GM12878 (cell line): Measurements from ENCODE around the gene LIF. TPM values are rescaled to one million over a fixed set of nuclear protein-coding genes. Genes with fewer than 3 reads are reported as not detected.

ENCODE experiments used
- ATAC-seq: fragments of 200-7000 bp; cut with Tn5 transposase; 3 replicates; pipeline ENCODE4 v1.9.1; 2020; ENCODE audit warnings: mild to moderate bottlenecking, moderate library complexity
- BruUV-seq: library from RNA; stranded (reverse); fragments of 400-500 nt; replicated peaks from 2 replicates; lab custom pipeline; 2021; lab: Mats Ljungman, UMichigan
- CTCF ChIA-PET: fragments of 300-600 bp; sonication (Branson Sonifier 250); formaldehyde crosslinking; extraction: SDS; loops from one replicate; lab custom pipeline; 2021; ENCODE audit warnings: inconsistent platforms; lab: Yijun Ruan, JAX
- POLR2A ChIA-PET: fragments of 350-600 bp; formaldehyde crosslinking; extraction: SDS; loops from one replicate; lab custom pipeline; 2021; ENCODE audit warnings: inconsistent platforms; lab: Charles Lee
- RAD21 ChIA-PET: fragments of 300-600 bp; sonication (Branson Sonifier 250); formaldehyde crosslinking; loops from one replicate; lab custom pipeline; 2023; ENCODE audit warnings: antibody characterized with exemption; ENCODE audit not compliant: unreplicated experiment; lab: Charles Lee
- SMC1A ChIA-PET: fragments of 300-600 bp; sonication (Branson Sonifier 250); formaldehyde crosslinking; loops from one replicate; lab custom pipeline; 2023; ENCODE audit not compliant: unreplicated experiment, uncharacterized antibody; lab: Charles Lee
- DNase-seq: peaks from one replicate; pipeline ENCODE4 v3.0.0-alpha.2; 2011; ENCODE audit warnings: low read depth, low spot score
- FAIRE-seq: peaks from 3 replicates; lab custom pipeline; 2011; peaks lifted over from hg19 to GRCh38; lab: Jason Lieb, UNC
- H2AFZ ChIP-seq: 2 replicates; pipeline ENCODE4 v1.6.0; 2011; ENCODE audit warnings: low read depth, low read length, control low read depth; ENCODE audit not compliant: control insufficient read depth
- H3K27ac ChIP-seq: 2 replicates; pipeline ENCODE4 v1.5.1; 2011; ENCODE audit warnings: control low read depth; ENCODE audit not compliant: control insufficient read depth, insufficient read depth
- H3K27me3 ChIP-seq, 2 experiments: replicated peaks in 1 of 2; 2 replicates each; pipeline versions ENCODE4 v1.6.0 to v1.6.1; 2011; ENCODE audit warnings: low read length in 1 of 2; ENCODE audit not compliant: control insufficient read depth in 2 of 2, insufficient read depth in 2 of 2
- H3K36me3 ChIP-seq, 2 experiments: 2 replicates each; pipeline ENCODE4 v1.5.1; 2011; ENCODE audit warnings: low read length in 1 of 2; ENCODE audit not compliant: control insufficient read depth in 2 of 2, insufficient read depth in 2 of 2
- H3K4me1 ChIP-seq: 2 replicates; pipeline ENCODE4 v1.6.1; 2011; ENCODE audit warnings: mild to moderate bottlenecking, low read length, moderate library complexity, mixed read lengths; ENCODE audit not compliant: control insufficient read depth, insufficient read depth
- H3K4me2 ChIP-seq: 2 replicates; pipeline ENCODE4 v1.6.0; 2011; ENCODE audit warnings: control low read depth; ENCODE audit not compliant: control insufficient read depth, insufficient read depth
- H3K4me3 ChIP-seq: fragments of 200-600 bp; sonication (generic); 2 replicates; pipeline ENCODE4 v1.5.1; 2016
- H3K79me2 ChIP-seq: 2 replicates; pipeline ENCODE4 v1.6.0; 2011; ENCODE audit warnings: low read length; ENCODE audit not compliant: control insufficient read depth, insufficient read depth
- H3K9ac ChIP-seq: 2 replicates; pipeline ENCODE4 v1.8.0; 2011; ENCODE audit warnings: low read length, control low read depth, mixed read lengths; ENCODE audit not compliant: control insufficient read depth, insufficient read depth
- H3K9me3 ChIP-seq: replicated peaks from 3 replicates; pipeline ENCODE4 v1.5.1; 2011; ENCODE audit warnings: mild to moderate bottlenecking, low read length; ENCODE audit not compliant: control insufficient read depth, insufficient read depth
- H4K20me1 ChIP-seq: 2 replicates; pipeline ENCODE4 v1.6.0; 2011; ENCODE audit not compliant: control insufficient read depth, insufficient read depth
- EP300 ChIP-seq, 2 experiments: fragments of 150-350 bp in 1 of 2; IDR thresholded peaks; 2 replicates each; pipeline ENCODE4 v1.6.1; 2011 to 2012; ENCODE audit warnings: low read depth in 2 of 2, low read length in 2 of 2, borderline replicate concordance in 1 of 2, improper control_type of control experiment in 1 of 2, inconsistent platforms in 1 of 2; ENCODE audit not compliant: control insufficient read depth in 1 of 2
- GABPA ChIP-seq: IDR thresholded peaks from 2 replicates; pipeline ENCODE4 v1.6.1; 2014; ENCODE audit warnings: antibody characterized with exemption, low read depth, mild to moderate bottlenecking, inconsistent platforms
- HDAC6 ChIP-seq: fragments of 200-600 bp; sonication (generic); IDR thresholded peaks from one replicate; pipeline ENCODE4 v1.8.0; 2017; ENCODE audit warnings: antibody characterized with exemption; ENCODE audit not compliant: unreplicated experiment
- KLF5 ChIP-seq: fragments of 450-650 bp; IDR thresholded peaks from 2 replicates; pipeline ENCODE4 v1.6.1; 2014; ENCODE audit warnings: mild to moderate bottlenecking; ENCODE audit not compliant: partially characterized antibody
- NRF1 ChIP-seq: conservative IDR thresholded peaks from 2 replicates; pipeline ENCODE4 v1.6.1; 2011; ENCODE audit warnings: mild to moderate bottlenecking, low read depth, low read length, improper control_type of control experiment
- POLR2AphosphoS2 ChIP-seq: IDR thresholded peaks from 2 replicates; pipeline ENCODE4 v1.6.1; 2011; ENCODE audit warnings: low read depth, mild to moderate bottlenecking, low read length, improper control_type of control experiment, moderate library complexity
- RCOR1 ChIP-seq: conservative IDR thresholded peaks from 2 replicates; pipeline ENCODE4 v1.6.1; 2012; ENCODE audit warnings: low read depth, low read length, improper control_type of control experiment
- RUNX3 ChIP-seq: IDR thresholded peaks from 2 replicates; pipeline ENCODE4 v1.6.1; 2012; ENCODE audit warnings: low read length, inconsistent platforms
- TCF3 ChIP-seq: IDR thresholded peaks from 2 replicates; pipeline ENCODE4 v1.6.1; 2012; ENCODE audit warnings: low read depth, mild to moderate bottlenecking, low read length, borderline replicate concordance; ENCODE audit not compliant: insufficient read depth
- ZBTB11 ChIP-seq: fragments of 450-650 bp; formaldehyde crosslinking; IDR thresholded peaks from 2 replicates; pipeline ENCODE4 v1.5.0; 2022; ENCODE audit warnings: mild to moderate bottlenecking, missing genetic modification characterization
- ZNF687 ChIP-seq: fragments of 450-650 bp; IDR thresholded peaks from 2 replicates; pipeline ENCODE4 v1.6.1; 2017; ENCODE audit warnings: mild to moderate bottlenecking, moderate library complexity
- WGBS: methylation state at CpG from one replicate; pipeline ENCODE4 v1.1.6; 2016; ENCODE audit warnings: low lambda C conversion rate; ENCODE audit not compliant: insufficient replicate concordance, insufficient coverage; ENCODE audit errors: missing lambda C conversion rate; 5-methylcytosine and 5-hydroxymethylcytosine counted together
- in situ Hi-C: fragments of 300-500 bp; cut with MboI; formaldehyde crosslinking; loops from 9 replicates; pipeline ENCODE4 v1.14.3; 2018; ENCODE audit warnings: mixed read lengths
- intact Hi-C: fragments of 100-400 bp; cut with micrococcal nuclease; formaldehyde crosslinking; loops from one replicate; pipeline ENCODE4 v1.14.2; 2022; ENCODE audit not compliant: unreplicated experiment
- polyA plus RNA-seq, 11 experiments: library from polyadenylated mRNA; depleted of rRNA in 4 of 11; unstranded in 6 of 11; stranded (reverse) in 5 of 11; fragments of >200 nt; fragmentation: Nextera tagmentation in 4 of 11; fragmentation: Illumina TruSeq in 1 of 11; extraction: Ambion mirVana in 4 of 11; extraction: Trizol in 1 of 11; gene quantifications; 1 replicate in 1 of 11; 2 replicates in 10 of 11; pipeline versions ENCODE4 v1.2.1 to v1.2.3, GENCODE V29; 2011 to 2016; ENCODE audit warnings: inconsistent platforms in 2 of 11, missing spikeins in 2 of 11, low read depth in 1 of 11
- total RNA-seq, 4 experiments: library from RNA; depleted of rRNA in 3 of 4; stranded (reverse); fragments of >200 nt in 3 of 4; fragmentation: Illumina TruSeq in 1 of 4; extraction: Trizol in 1 of 4; gene quantifications; 2 replicates each; pipeline versions ENCODE4 v1.2.1 to v1.2.3, GENCODE V29; 2013 to 2021
- TF ChIP-seq, protein P1 (sequence below): IDR thresholded peaks from 2 replicates; pipeline ENCODE4 v1.6.1; 2011; ENCODE audit warnings: low read depth, low read length, improper control_type of control experiment, borderline replicate concordance

Gene LIF
- total and polyA plus RNA-seq, 10 of the 15 experiments (the other 5 are each of a cell fraction or from before 2014, with no cell fraction given), result 0.05 to 3.4 (median 0.97) TPM

GRCh38 chr22:30254314-30254713 is 7.8 kb upstream of the LIF start:
- H3K27me3 ChIP-seq, result no peaks in the 10 kb centered on the region; a peak in 1 of 4 replicates
- FAIRE-seq (no peak), DNase-seq (no peak), ATAC-seq (no peak)
- H4K20me1 ChIP-seq, result no peaks in the 10 kb centered on the region
- no peak overlapping the region for H3K9ac ChIP-seq
- intact Hi-C loops, result no loop called here
- ChIA-PET SMC1A (no interaction called here), POLR2A (no interaction called here), CTCF (interaction anchor here (1.6 to 2.1 kb wide), 5 partner anchors 9 to 149 kb away, joined by 4 to 20 read pairs (median 7); no protein-coding TSS in a partner anchor), RAD21 (interaction anchor here (1.0 to 2.2 kb wide), 3 partner anchors 34 to 147 kb away, joined by 4 to 22 read pairs (median 8); partner anchors contain the start of gene RNF215)
- H3K4me2 ChIP-seq, result no peak overlapping the region
- no peaks in the 10 kb centered on the region for H3K36me3 ChIP-seq
- H3K27ac ChIP-seq, result no peak overlapping the region
- H2AFZ ChIP-seq, result no peak overlapping the region
- BruUV-seq, result no TSS peak
- no peaks in the 10 kb centered on the region for H3K79me2 ChIP-seq
- no peaks in the 10 kb centered on the region for H3K9me3 ChIP-seq
- no peak overlapping the region for H3K4me3 ChIP-seq
- in situ Hi-C loops, result no loop called here
- H3K4me1 ChIP-seq, result peaks cover 10% of the 10 kb centered on the region
- 30% methylated on average over 6 of the region's 6 CpGs for WGBS
- TF ChIP-seq ZBTB11 (no peak), RUNX3 (no peak), NRF1 (no peak), GABPA (no peak), ZNF687 (no peak), EP300 (IDR thresholded peaks at IDR 0.05; ENCODE audit: borderline replicate concordance in 1 of 2, control insufficient read depth in 1 of 2, low read depth in 2 of 2, low read length in 2 of 2) (no peak), POLR2AphosphoS2 (no peak), RCOR1 (no peak), TCF3 (no peak), KLF5 (no peak), HDAC6 (no peak)
- TF ChIP-seq, protein P1, sequence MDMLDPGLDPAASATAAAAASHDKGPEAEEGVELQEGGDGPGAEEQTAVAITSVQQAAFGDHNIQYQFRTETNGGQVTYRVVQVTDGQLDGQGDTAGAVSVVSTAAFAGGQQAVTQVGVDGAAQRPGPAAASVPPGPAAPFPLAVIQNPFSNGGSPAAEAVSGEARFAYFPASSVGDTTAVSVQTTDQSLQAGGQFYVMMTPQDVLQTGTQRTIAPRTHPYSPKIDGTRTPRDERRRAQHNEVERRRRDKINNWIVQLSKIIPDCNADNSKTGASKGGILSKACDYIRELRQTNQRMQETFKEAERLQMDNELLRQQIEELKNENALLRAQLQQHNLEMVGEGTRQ, result no peak
